ENCODE data around the gene DCP1A. TPM values are rescaled to one million over a fixed set of nuclear protein-coding genes. Genes with fewer than 3 reads are reported as not detected.
A peak's percentile ranks its signal among the peaks of the same experiment; 100 is the strongest.
"Not testable (repeated sequence)": the region's sequence is repeated elsewhere in the genome, so short reads cannot be mapped to it uniquely, and the experiment has no call there.

The DCP1A gene
- total and polyA plus RNA-seq, 2 experiments from 2014 or later, result 34.3 to 67.0 TPM

DNA sequence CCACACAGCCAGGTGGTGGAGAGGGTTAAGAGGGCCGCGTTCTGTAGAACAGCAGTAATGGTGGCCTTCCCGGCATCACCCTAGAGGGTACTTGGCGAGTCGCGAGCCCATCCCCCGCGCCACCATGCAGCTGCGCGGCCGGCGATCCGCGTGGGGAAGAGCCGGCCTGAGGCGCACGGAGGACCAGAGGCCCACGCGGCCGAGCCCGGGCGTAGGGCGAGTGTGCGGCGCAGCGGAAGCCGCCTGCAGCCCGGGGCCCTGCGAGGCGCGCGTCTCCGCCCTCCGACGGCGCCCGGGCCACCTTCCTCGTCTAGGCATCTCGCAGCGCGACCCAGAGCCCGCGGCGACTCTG is 91.9 kb downstream of the DCP1A start:
- H3K4me1 ChIP-seq (ENCODE audit: low read depth), result peaks cover 8% of the 10 kb centered on the region
- H3K27me3 ChIP-seq, result no peaks in the 10 kb centered on the region
- peak in 1 of 2 donors; percentile 29 for DNase-seq (ENCODE audit: low read depth in 1 of 2, low spot score in 1 of 2)
- TF ChIP-seq, protein P1, sequence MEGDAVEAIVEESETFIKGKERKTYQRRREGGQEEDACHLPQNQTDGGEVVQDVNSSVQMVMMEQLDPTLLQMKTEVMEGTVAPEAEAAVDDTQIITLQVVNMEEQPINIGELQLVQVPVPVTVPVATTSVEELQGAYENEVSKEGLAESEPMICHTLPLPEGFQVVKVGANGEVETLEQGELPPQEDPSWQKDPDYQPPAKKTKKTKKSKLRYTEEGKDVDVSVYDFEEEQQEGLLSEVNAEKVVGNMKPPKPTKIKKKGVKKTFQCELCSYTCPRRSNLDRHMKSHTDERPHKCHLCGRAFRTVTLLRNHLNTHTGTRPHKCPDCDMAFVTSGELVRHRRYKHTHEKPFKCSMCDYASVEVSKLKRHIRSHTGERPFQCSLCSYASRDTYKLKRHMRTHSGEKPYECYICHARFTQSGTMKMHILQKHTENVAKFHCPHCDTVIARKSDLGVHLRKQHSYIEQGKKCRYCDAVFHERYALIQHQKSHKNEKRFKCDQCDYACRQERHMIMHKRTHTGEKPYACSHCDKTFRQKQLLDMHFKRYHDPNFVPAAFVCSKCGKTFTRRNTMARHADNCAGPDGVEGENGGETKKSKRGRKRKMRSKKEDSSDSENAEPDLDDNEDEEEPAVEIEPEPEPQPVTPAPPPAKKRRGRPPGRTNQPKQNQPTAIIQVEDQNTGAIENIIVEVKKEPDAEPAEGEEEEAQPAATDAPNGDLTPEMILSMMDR (IDR thresholded peaks at IDR 0.05; ENCODE audit: low read depth, low read length), result no peak
- no peaks in the 10 kb centered on the region for H3K9me3 ChIP-seq (ENCODE audit: low read depth)
- peak overlapping the region; percentile 73 for H3K4me3 ChIP-seq
- no peaks in the 10 kb centered on the region for H3K36me3 ChIP-seq
- H3K27ac ChIP-seq, result peak overlapping the region; percentile 41

DNA sequence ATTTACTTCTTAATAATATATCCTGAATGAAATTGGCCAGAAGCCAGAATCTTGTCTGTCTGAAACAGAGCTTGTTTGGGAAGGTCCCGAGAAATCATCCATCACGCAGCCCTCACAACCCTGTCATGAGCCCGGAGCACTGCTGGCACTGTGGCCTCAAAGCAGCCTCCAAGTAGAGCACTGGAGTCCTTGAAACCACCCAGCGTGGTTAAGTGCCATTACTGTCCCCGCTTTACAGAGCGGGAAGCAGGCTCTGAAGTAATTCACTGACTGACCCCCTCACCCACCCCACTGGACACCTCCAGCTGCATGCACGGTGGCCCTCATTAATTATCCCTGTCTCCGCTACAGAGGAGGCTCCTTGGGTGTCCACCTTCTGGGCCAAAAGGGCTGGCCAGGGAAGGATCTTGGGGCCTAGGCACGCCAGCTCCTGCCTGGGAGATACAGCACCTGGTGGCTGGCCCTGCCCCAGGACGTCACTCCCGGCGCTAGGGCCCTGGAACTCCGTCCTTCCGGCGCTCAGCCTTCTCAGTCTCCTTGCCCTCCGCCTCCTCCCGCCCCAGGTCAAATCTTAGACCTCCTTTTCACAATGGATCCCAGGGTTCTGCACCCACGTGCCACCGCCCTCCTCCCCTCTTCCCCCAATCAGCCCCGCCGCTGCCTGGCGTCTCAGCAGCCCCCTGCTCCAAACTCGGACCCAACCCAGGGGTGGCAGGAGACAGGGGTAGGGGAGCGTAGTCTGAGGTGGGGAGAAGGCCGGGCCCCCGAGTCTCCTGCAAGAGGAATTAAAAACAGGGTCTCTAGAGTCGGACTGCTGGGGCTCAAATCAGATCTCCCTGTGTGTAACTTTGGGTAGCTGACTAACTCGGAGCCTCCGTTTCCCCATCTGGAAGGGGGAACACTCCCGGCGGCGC is 92.6 kb downstream of the DCP1A start:
- H3K27me3 ChIP-seq, result no peaks in the 10 kb centered on the region
- H3K4me1 ChIP-seq (ENCODE audit: low read depth), result peaks cover 8% of the 10 kb centered on the region
- no peaks in the 10 kb centered on the region for H3K36me3 ChIP-seq
- DNase-seq (ENCODE audit: low read depth in 1 of 2, low spot score in 1 of 2), result peak; percentile 64 to 72
- peak overlapping the region; percentile 73 for H3K4me3 ChIP-seq
- H3K9me3 ChIP-seq (ENCODE audit: low read depth), result no peaks in the 10 kb centered on the region
- peak overlapping the region; percentile 41 for H3K27ac ChIP-seq
- TF ChIP-seq, protein P1 (IDR thresholded peaks at IDR 0.05; ENCODE audit: low read depth, low read length), result no peak

DNA sequence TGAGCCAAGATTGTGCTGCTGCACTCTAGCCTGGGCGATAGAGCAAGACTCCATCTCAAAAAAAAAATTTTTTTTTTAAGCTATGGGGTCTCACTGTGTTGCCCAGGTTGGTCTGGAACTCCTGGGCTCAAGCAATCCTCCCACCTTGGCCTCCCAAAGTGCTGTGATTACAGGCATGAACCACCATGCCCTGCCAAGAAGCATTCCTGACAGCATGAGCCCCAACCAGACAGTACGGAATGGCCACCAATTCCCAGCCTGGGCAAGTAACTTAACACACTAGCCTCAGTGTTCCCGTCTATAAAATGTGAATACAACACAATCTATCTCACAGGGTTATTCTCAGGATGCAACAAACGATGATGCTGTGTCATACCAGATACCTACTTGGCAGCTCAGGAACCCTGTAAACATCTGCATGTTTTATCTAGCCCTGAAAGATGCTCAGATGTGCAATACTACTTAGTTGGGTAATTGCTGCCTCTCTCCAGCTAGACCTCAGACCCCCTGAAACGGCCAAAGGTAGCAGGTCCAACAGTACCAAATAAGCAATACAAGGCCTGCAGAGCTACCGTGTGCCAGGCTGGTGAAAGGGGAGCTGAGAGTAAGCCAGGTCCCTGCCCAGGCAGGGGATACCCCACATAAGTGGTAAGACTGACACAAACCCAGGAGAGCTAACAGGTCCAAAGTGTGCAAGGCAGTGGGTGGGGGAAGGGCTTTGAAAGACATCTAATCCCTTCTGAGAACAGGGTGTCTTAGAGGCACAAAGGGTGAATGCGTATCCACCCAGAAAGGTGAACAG is 93.4 kb downstream of the DCP1A start:
- peak overlapping the region; percentile 73 for H3K4me3 ChIP-seq
- TF ChIP-seq, protein P1 (IDR thresholded peaks at IDR 0.05; ENCODE audit: low read depth, low read length), result no peak
- H3K9me3 ChIP-seq (ENCODE audit: low read depth), result no peaks in the 10 kb centered on the region
- no peaks in the 10 kb centered on the region for H3K36me3 ChIP-seq
- H3K4me1 ChIP-seq (ENCODE audit: low read depth), result peaks cover 8% of the 10 kb centered on the region
- no peak for DNase-seq (ENCODE audit: low read depth in 1 of 2, low spot score in 1 of 2)
- H3K27me3 ChIP-seq, result no peaks in the 10 kb centered on the region
- peak overlapping the region; percentile 41 for H3K27ac ChIP-seq

DNA sequence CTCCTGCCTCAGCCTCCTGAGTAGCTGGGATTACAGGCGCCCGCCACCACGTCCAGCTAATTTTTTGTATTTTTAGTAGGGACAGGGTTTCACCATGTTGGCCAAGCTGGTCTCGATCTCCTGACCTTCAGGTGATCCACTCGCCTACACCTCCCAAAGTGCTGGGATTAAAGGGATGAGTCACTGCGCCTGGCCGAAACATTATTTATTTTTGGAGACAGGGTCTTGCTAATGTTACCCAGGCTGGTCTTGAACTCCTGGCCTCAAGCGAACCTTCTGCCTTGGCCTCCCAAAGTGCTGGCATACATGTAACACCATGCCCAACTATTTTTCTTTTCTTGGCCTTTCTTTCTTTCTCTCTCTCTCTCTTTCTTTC is 94.4 kb downstream of the DCP1A start:
- H3K4me3 ChIP-seq, result not testable (repeated sequence)

DNA sequence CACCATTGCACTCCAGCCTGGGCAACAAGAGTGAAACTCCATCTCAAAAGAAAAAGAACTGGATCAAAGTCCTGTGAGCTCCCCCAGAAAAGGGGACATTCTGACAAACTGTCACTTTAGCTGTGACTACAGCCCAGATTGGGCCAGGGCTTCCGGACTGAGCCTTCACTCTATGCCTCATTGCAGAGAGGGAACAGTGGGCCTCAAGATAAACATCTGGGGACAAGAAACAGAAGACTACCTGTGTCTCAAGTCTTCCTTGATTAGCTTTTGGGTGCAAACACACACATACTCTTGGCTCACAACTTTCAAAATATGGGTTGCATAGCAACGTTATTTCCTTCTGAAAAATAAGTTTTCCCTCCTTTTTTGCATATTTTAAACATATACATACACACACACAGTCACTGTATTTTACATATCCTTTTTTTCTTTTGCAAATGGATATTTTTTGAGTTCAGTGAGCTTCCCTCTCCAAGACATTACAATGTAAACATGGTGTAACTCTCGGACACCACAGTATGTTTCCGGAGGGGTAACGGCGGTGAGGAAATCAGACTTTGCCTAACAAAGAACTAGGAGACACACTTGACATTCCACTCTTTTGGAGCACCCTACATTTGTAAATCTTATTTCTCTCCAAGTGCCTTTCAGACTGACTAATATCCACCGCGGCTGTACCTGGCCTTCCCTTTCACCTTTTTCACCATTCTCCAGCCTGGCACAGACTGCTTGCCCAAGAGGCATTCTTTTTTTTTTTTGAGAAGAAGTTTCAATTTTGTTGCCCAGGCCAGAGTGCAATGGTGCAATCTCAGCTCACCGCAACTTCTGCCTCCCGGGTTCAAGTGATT is 95.0 kb downstream of the DCP1A start:
- H3K27ac ChIP-seq, result no peak overlapping the region
- H3K36me3 ChIP-seq, result no peaks in the 10 kb centered on the region
- H3K9me3 ChIP-seq (ENCODE audit: low read depth), result no peaks in the 10 kb centered on the region
- H3K4me3 ChIP-seq, result no peak overlapping the region
- H3K4me1 ChIP-seq (ENCODE audit: low read depth), result peaks cover 8% of the 10 kb centered on the region
- H3K27me3 ChIP-seq, result no peaks in the 10 kb centered on the region
- TF ChIP-seq, protein P1 (IDR thresholded peaks at IDR 0.05; ENCODE audit: low read depth, low read length), result no peak
- DNase-seq (ENCODE audit: low read depth in 1 of 2, low spot score in 1 of 2), result peak in 1 of 2 donors; percentile 50

More for the DNA sequence above, 94.4 kb downstream of the DCP1A start:
- H3K27ac ChIP-seq; H3K4me1 ChIP-seq (ENCODE audit: low read depth); H3K36me3 ChIP-seq; H3K27me3 ChIP-seq; H3K9me3 ChIP-seq (ENCODE audit: low read depth); DNase-seq (ENCODE audit: low read depth in 1 of 2, low spot score in 1 of 2): not testable (repeated sequence)
